Measurements from ENCODE around the gene RBMS3.

DNA sequence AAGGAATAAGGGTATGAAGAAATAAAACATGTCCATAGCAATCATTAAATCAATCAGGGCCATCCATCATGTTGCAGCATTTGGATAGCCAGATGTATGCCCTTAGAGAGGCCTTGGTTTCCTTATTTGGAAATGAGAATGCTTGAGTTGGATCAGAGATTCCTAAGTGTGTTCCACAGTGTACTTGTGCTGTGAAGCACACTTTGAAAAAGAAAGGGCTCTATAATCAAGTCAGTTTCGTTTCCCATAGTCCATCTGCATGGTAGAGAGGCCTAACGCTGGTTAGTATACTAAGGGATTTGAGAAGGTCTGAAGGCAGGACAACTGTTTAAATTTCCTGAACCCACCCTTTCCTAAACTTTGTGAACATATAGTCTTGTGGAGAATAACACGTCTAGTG lies 30.9 kb downstream of the RBMS3 start:
- no peak for TF ChIP-seq POLR2A (IDR thresholded peaks at IDR 0.05)
- TF ChIP-seq, protein P1, sequence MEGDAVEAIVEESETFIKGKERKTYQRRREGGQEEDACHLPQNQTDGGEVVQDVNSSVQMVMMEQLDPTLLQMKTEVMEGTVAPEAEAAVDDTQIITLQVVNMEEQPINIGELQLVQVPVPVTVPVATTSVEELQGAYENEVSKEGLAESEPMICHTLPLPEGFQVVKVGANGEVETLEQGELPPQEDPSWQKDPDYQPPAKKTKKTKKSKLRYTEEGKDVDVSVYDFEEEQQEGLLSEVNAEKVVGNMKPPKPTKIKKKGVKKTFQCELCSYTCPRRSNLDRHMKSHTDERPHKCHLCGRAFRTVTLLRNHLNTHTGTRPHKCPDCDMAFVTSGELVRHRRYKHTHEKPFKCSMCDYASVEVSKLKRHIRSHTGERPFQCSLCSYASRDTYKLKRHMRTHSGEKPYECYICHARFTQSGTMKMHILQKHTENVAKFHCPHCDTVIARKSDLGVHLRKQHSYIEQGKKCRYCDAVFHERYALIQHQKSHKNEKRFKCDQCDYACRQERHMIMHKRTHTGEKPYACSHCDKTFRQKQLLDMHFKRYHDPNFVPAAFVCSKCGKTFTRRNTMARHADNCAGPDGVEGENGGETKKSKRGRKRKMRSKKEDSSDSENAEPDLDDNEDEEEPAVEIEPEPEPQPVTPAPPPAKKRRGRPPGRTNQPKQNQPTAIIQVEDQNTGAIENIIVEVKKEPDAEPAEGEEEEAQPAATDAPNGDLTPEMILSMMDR (IDR thresholded peaks at IDR 0.05): no peak
